Endothelial cell of umbilical vein (primary cell): Measurements from ENCODE around the gene LAMB4. TPM values are rescaled to one million over a fixed set of nuclear protein-coding genes. Genes with fewer than 3 reads are reported as not detected.

Experiments used
- BruUV-seq: library from RNA; stranded (reverse); fragments of 400-500 nt; replicated peaks from 2 replicates; lab custom pipeline; 2021; lab: Mats Ljungman, UMichigan
- CTCF ChIA-PET: fragments of 300-600, 350-600 bp; sonication (Branson Sonifier 250); formaldehyde crosslinking; loops from one replicate; lab custom pipeline; 2021; ENCODE audit warnings: antibody characterized with exemption, inconsistent platforms; lab: Charles Lee
- POLR2A ChIA-PET: fragments of 300-600, 350-600 bp; sonication (Branson Sonifier 250); formaldehyde crosslinking; loops from one replicate; lab custom pipeline; 2021; ENCODE audit warnings: antibody characterized with exemption, inconsistent platforms; lab: Charles Lee
- DNase-seq: peaks from one replicate; pipeline ENCODE4 v3.0.0-alpha.2; 2011; ENCODE audit warnings: low read depth, low spot score
- FAIRE-seq: peaks from 2 replicates; lab custom pipeline; 2011; peaks lifted over from hg19 to GRCh38; lab: Jason Lieb, UNC
- H2AFZ ChIP-seq: 2 replicates; pipeline ENCODE4 v1.6.0; 2012; ENCODE audit warnings: low read depth, low read length, control low read depth, inconsistent platforms
- H3K27ac ChIP-seq: 2 replicates; pipeline ENCODE4 v1.5.1; 2011; ENCODE audit warnings: low read depth, mild to moderate bottlenecking, control low read depth, low read length, moderate library complexity; ENCODE audit not compliant: insufficient read depth
- H3K27me3 ChIP-seq, 2 experiments: 2 replicates each; pipeline versions ENCODE4 v1.6.0 to v1.6.1; 2011; ENCODE audit warnings: low read length in 2 of 2, mixed read lengths in 1 of 2; ENCODE audit not compliant: control insufficient read depth in 2 of 2, insufficient read depth in 2 of 2
- H3K36me3 ChIP-seq, 2 experiments: 2 replicates in 1 of 2; 3 replicates in 1 of 2; pipeline ENCODE4 v1.5.1; 2011; ENCODE audit warnings: low read length in 2 of 2, mild to moderate bottlenecking in 1 of 2, moderate library complexity in 1 of 2; ENCODE audit not compliant: control insufficient read depth in 2 of 2, insufficient read depth in 2 of 2; ENCODE audit errors: extremely low read depth in 1 of 2
- H3K4me1 ChIP-seq: 3 replicates; pipeline ENCODE4 v1.5.1; 2011; ENCODE audit warnings: mild to moderate bottlenecking, low read length; ENCODE audit not compliant: control insufficient read depth, insufficient read depth; ENCODE audit errors: extremely low read depth
- H3K4me2 ChIP-seq: 2 replicates; pipeline ENCODE4 v1.6.1; 2011; ENCODE audit warnings: low read length, control low read depth, mixed read lengths; ENCODE audit not compliant: insufficient read depth
- H3K4me3 ChIP-seq, 3 experiments: fragments of 200-600 bp in 1 of 3; sonication (generic), shearing (Covaris generic) in 1 of 3; replicated peaks in 1 of 3; 2 replicates each; pipeline ENCODE4 v1.5.1; 2011 to 2016; ENCODE audit warnings: control low read depth in 3 of 3, low read length in 3 of 3, mild to moderate bottlenecking in 2 of 3, inconsistent platforms in 1 of 3, low read depth in 1 of 3, moderate library complexity in 1 of 3; ENCODE audit not compliant: insufficient read depth in 1 of 3
- H3K79me2 ChIP-seq: 2 replicates; pipeline ENCODE4 v1.6.0; 2012; ENCODE audit warnings: low read length, inconsistent platforms; ENCODE audit not compliant: control insufficient read depth, insufficient read depth
- H3K9ac ChIP-seq: replicated peaks from 2 replicates; pipeline ENCODE3; 2011; ENCODE audit warnings: low read length, control low read depth; ENCODE audit not compliant: insufficient read depth; ENCODE audit errors: extremely low read depth
- H3K9me1 ChIP-seq: replicated peaks from 3 replicates; pipeline ENCODE4 v1.6.0; 2011; ENCODE audit warnings: mild to moderate bottlenecking, low read length; ENCODE audit not compliant: control insufficient read depth, insufficient read depth; ENCODE audit errors: extremely low read depth
- H3K9me3 ChIP-seq: replicated peaks from 2 replicates; pipeline ENCODE4 v1.5.1; 2012; ENCODE audit warnings: low read length, inconsistent platforms; ENCODE audit not compliant: control insufficient read depth, insufficient read depth
- H4K20me1 ChIP-seq: replicated peaks from 2 replicates; pipeline ENCODE3; 2011; ENCODE audit warnings: mild to moderate bottlenecking, low read length; ENCODE audit not compliant: control insufficient read depth, insufficient read depth; ENCODE audit errors: extremely low read depth
- CTCF ChIP-seq, 2 donors: IDR thresholded peaks; 1 replicate in 1 of 2; 2 replicates in 1 of 2; pipeline ENCODE4 v1.5.1; 2011; ENCODE audit warnings: low read length in 2 of 2, mild to moderate bottlenecking in 2 of 2, moderate library complexity in 2 of 2, control low read depth in 1 of 2, inconsistent platforms in 1 of 2, low read depth in 1 of 2; ENCODE audit not compliant: insufficient read depth in 1 of 2; ENCODE audit errors: extremely low read depth in 1 of 2
- EZH2 ChIP-seq: IDR thresholded peaks from 2 replicates; pipeline ENCODE4 v1.6.1; 2012; ENCODE audit warnings: borderline replicate concordance, low read depth, mild to moderate bottlenecking, moderate library complexity, low read length, inconsistent platforms; ENCODE audit not compliant: severe bottlenecking
- FOS ChIP-seq: IDR thresholded peaks from 2 replicates; pipeline ENCODE4 v1.6.1; 2011; ENCODE audit warnings: mild to moderate bottlenecking, low read length, moderate library complexity, borderline replicate concordance; ENCODE audit not compliant: insufficient read depth
- GATA2 ChIP-seq: IDR thresholded peaks from 2 replicates; pipeline ENCODE4 v1.7.0; 2011; ENCODE audit warnings: low read depth, mild to moderate bottlenecking, moderate library complexity, mixed read lengths, low read length; ENCODE audit not compliant: insufficient read length, insufficient read depth
- JUN ChIP-seq: IDR thresholded peaks from 2 replicates; pipeline ENCODE4 v1.6.1; 2011; ENCODE audit warnings: borderline replicate concordance, low read depth; ENCODE audit not compliant: insufficient read length, insufficient read depth
- MAX ChIP-seq: IDR thresholded peaks from 2 replicates; pipeline ENCODE4 v1.6.1; 2011; ENCODE audit not compliant: insufficient read depth, insufficient read length
- MYC ChIP-seq: IDR thresholded peaks from one replicate; pipeline ENCODE4 v1.6.1; 2011; ENCODE audit warnings: mild to moderate bottlenecking, low read depth, low read length
- POLR2A ChIP-seq: IDR thresholded peaks from 2 replicates; pipeline ENCODE4 v1.6.1; 2012; ENCODE audit warnings: low read depth, mild to moderate bottlenecking, control low read depth, low read length
- POLR2AphosphoS5 ChIP-seq: IDR thresholded peaks from 2 replicates; pipeline ENCODE4 v1.6.1; 2012; ENCODE audit warnings: low read depth, mild to moderate bottlenecking, control low read depth, low read length, moderate library complexity; ENCODE audit not compliant: insufficient read depth
- dilution Hi-C: fragments of 300-500 bp; cut with MboI; formaldehyde crosslinking; loops from one replicate; pipeline ENCODE4 v1.15.0; 2019; ENCODE audit warnings: low sequenced_read_pairs; ENCODE audit not compliant: extremely low pct_ligation_motif_present
- intact Hi-C: fragments of 100-400 bp; cut with micrococcal nuclease; formaldehyde crosslinking; loops from one replicate; pipeline ENCODE4 v1.10.0; 2022
- polyA plus RNA-seq, 4 experiments: library from polyadenylated mRNA; depleted of rRNA in 3 of 4; stranded (reverse) in 3 of 4; unstranded in 1 of 4; fragments of >200 nt; gene quantifications; 2 replicates each; pipeline versions ENCODE4 v1.2.1 to v1.2.3, GENCODE V29; 2011 to 2012; ENCODE audit warnings: missing spikeins in 1 of 4
- total RNA-seq: library from RNA; stranded (reverse); gene quantifications from 2 replicates; pipeline ENCODE4 v1.2.3, GENCODE V29; 2021

The LAMB4 gene
- total and polyA plus RNA-seq, 2 donors (not counting 3 experiments of a cell fraction or from before 2014, with no cell fraction given), result 0.15 to 0.20 TPM

- Histone ChIP-seq H3K79me2 (no peaks in the 10 kb centered on the region), H3K27ac (no peak overlapping the region), H3K27me3 (no peaks in the 10 kb centered on the region), H3K4me2 (no peak overlapping the region), H3K4me1 (no peaks in the 10 kb centered on the region), H4K20me1 (no peaks in the 10 kb centered on the region), H3K9me1 (no peaks in the 10 kb centered on the region), H3K36me3 (no peaks in the 10 kb centered on the region), H2AFZ (no peak overlapping the region), H3K9ac (no peak overlapping the region), H3K9me3 (no peaks in the 10 kb centered on the region), H3K4me3 (no peak overlapping the region)
- ChIA-PET POLR2A (no interaction called here), CTCF (no interaction called here)
- dilution Hi-C loops, result no loop called here
- DNase-seq (no peak), FAIRE-seq (no peak)
- TF ChIP-seq CTCF (IDR thresholded peaks at IDR 0.05; ENCODE audit: extremely low read depth in 1 of 2, insufficient read depth in 1 of 2, low read depth in 1 of 2, low read length in 2 of 2), result no peak
- TF ChIP-seq JUN, result no peak
- TF ChIP-seq MYC, result no peak
- TF ChIP-seq EZH2, result no peak
- TF ChIP-seq POLR2AphosphoS5, result no peak
- TF ChIP-seq POLR2A, result no peak
- TF ChIP-seq GATA2, result no peak
- TF ChIP-seq MAX, result no peak
- no peak for TF ChIP-seq FOS
- no TSS peak for BruUV-seq
- intact Hi-C loops, result no loop called here
Measured at GRCh38 chr7:108108131-108108530, 22.0 kb downstream of the LAMB4 start.
